HG02642 (cell line): ENCODE results near the gene ANGPTL8.

Experiments
- ATAC-seq: cut with Tn5 transposase; IDR thresholded peaks from one replicate; pipeline ENCODE4 v1.9.1; 2021; ENCODE audit warnings: mild to moderate bottlenecking; ENCODE audit not compliant: unreplicated experiment, poor library complexity

The ANGPTL8 gene, protein sequence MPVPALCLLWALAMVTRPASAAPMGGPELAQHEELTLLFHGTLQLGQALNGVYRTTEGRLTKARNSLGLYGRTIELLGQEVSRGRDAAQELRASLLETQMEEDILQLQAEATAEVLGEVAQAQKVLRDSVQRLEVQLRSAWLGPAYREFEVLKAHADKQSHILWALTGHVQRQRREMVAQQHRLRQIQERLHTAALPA

DNA sequence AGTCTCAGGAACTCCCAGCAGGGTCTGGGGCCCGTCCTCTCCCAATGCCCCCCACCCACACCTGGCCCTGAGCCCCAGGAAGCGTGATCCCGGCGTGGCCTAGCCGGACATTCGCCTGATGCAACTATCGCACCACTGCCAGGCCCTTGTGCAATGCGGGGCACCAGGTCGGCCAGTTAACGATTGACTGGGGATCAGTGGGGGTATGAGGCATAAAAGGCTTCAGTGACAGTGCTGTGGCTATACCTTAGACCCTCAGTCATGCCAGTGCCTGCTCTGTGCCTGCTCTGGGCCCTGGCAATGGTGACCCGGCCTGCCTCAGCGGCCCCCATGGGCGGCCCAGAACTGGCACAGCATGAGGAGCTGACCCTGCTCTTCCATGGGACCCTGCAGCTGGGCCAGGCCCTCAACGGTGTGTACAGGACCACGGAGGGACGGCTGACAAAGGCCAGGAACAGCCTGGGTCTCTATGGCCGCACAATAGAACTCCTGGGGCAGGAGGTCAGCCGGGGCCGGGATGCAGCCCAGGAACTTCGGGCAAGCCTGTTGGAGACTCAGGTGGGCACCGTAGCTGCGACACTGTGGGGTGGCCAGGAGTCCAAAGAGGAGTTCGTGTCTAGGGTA lies at the start of gene ANGPTL8:
Gene ANGPTL8, plus strand, starts transcription at position 243 of the 624 bp plus-strand sequence. Its CDS starts 19 bp downstream, at position 262.
- no peak for ATAC-seq

DNA sequence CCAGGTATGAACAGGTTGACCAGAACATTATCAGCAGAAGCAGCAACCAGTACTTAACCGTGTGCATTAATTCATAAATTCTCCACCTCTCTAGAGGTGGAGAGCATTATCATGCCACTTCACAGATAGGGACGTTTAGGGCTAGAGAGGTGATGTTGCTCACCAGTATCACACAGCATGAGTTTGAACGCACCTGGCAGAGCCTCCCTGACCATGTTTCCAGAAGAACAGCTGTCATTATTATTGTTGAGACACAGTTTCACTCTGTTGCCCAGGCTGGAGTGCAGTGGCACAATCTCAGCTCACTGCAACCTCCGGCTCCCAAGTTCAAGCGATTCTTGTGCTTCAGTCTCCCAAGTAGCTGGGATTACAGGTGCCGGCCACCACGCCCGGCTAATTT lies 48.9 kb upstream of the ANGPTL8 start:
- ATAC-seq: no peak

DNA sequence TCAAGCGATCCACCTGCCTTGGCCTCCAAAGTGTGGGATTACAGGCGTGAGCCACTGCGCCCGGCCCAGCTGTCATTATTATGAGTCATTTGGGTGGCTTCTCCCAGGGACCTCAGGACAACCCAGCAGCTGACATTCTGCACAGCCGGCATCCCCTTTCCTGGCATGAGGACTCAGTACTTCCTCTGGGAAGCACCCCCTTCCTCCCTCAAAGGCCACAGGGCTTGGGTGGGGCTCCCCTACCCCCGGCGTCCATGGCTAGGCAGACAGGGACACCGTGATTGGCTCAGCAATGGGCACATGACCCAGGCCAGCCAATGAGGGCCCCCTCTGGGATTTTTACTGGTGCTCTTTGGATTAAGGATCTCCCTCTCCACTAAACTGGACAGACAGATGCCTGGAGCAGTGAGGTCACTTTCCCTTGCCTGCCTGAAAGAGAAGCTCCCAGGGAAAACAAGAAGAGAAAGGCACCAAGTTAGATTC lies 48.1 kb upstream of the ANGPTL8 start:
- no peak for ATAC-seq

DNA sequence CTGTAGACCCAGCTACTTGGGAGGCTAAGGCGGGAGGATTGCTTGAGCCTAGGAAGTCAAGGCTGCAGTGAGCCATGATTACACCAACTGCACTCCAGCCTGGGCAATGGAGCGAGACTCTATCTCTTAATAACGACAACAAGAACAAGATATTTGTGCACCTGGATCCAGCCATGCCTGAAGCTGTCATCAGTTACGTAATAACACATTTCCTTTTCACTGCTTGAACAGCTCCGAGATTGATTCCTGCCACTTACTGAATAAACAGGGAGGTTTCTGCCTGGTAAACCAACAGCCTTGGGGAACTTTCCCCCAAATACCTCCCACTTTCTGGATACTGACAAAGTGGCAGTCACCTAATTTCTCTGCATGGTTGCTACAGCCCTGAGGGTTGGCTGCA lies 47.5 kb upstream of the ANGPTL8 start:
- ATAC-seq: no peak

DNA sequence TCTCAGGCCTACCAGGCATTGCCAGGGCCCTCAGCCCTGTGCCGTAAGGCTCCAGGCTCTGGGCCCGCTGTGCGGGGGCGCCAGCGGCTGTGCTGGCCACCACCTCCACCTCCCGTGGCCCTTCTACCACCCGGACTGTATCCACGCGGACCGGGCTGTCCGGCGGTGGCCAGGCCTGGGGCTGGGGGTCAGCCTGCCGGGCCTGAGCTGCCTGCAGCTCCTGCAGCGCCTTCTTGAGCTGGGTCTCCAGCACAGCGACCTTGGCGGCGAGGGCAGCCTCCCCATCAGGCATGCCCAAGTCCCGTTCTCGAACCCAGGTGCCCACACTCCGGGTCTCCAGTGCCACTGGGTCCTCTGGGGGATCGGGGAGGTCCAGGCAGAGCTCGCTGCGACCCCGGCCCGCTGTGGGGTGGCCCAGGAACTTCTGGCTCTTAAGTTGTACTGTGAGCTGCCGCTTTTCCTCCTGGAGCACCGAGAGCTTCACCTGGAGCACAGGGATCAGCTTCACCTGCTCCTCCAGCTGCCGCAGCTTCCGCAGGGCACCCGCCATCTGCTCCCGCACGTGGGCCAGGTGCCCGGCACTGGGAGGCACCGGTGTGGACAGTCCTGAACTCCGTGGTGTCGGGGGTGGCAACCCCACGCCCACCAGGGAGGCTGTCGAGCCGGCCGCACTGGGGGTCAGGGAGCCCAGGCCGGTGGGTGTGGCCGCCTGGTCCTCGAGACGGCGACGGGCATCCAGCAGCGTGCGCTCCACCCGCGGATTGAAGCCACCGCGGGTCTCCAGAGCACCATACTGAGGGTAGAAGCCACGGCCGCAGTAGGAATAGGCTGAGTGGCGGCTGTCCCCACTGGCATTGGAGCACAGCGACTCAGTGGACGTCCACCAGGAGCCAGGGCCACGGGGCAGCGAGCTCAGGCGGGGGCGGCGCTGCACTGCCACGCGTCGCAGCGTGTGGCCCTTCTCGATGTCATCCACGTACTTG lies 46.2 kb upstream of the ANGPTL8 start:
- no peak for ATAC-seq

GRCh38 chr19:11194173-11194572 lies 45.2 kb upstream of the ANGPTL8 start:
- no peak for ATAC-seq

DNA sequence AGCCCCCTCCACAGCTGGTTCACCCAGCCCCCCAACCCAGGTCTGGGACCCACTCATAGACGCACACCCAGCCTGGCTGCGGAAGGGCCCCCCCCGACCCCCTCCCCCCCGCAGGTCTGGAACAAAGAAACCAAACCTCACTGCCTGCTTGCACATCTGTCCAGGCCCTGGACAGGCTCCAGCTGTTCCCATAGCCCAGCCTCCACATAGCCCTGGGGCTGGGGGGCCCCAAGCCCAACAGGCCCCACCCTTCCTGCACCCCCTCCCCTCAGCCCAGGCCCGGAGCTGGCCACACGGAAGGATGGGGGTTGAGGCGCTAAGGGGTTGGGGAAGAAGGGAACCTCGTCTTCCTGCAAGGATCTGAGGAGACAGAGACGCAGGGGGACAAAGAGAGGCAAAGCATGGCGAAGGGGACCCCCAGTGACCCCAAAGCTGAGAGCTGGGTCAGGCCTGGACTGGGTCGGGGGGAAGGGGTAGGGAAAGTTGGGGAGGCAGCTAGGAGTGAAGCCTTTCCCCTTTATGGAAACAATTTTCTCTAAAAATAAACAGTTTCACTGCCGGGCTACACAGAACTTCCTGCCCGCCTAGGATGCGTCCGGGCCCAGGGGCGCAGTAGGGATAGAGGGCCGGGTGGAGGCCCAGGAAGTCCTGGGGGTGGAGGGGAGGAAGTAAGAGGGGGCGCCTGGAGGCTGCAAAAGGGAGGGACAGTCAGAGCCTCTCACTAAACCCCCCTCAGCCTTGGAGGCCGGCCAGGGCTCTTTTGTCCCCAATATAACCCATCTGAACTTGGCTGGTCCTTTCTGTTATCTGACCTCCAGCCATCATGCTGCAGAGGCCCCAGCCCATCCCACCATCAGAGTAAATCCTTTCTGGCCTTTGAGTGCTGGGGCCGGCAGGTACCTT lies 44.5 kb upstream of the ANGPTL8 start:
- no peak for ATAC-seq

- no peak for ATAC-seq
Measured at GRCh38 chr19:11195681-11196080, 43.7 kb upstream of the ANGPTL8 start.

DNA sequence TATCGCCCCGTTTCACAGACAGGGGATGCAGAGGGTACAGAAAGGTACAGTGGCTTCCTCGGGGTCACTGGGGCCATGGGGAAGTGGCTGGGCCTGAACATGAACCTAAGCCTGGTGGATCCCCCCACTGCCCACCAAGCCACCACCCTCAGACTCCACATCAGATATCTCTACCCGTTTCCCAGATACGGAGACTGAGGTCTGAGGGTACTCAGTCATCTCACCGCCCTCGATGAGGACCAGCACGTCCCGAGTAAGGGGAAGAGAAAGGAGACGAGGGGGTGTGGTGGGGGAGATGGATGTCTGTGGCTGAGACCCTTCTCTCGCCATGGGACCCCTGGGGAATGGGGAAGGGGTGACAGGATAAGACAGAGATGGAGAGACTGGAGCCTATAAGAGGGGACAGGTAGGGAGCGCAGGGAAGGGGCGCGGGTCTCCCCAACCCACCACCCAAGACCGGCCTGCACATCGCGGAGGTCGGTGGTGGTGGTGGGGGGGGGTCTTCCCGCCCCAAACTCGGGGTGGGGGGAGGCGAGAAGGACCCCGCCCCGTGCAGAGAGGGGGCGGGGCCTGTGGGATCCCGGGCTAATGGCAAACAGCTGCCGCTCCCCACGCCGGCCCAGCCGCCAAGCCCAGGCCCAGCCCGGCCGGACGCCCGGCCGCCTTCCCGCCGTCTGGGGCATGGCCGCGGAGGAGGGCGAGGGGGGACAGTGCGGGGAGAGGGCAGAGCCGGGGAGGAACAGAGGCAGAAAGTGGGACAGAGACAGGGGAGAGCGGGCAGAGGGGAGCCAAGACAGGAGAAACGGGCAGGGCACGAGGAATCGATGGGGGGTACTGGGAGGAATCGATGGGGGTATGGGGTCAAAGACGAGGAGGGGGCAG lies 42.8 kb upstream of the ANGPTL8 start:
- no peak for ATAC-seq

GRCh38 chr19:11197291-11198174 lies 41.9 kb upstream of the ANGPTL8 start, which contains the start of gene KANK2:
Gene KANK2 (minus strand): TSS chr19:11197545. CDS start chr19:11194511, 3,034 bp downstream.
- ATAC-seq: peak; percentile 83

GRCh38 chr19:11198175-11198534 lies 41.3 kb upstream of the ANGPTL8 start:
- ATAC-seq: no peak

DNA sequence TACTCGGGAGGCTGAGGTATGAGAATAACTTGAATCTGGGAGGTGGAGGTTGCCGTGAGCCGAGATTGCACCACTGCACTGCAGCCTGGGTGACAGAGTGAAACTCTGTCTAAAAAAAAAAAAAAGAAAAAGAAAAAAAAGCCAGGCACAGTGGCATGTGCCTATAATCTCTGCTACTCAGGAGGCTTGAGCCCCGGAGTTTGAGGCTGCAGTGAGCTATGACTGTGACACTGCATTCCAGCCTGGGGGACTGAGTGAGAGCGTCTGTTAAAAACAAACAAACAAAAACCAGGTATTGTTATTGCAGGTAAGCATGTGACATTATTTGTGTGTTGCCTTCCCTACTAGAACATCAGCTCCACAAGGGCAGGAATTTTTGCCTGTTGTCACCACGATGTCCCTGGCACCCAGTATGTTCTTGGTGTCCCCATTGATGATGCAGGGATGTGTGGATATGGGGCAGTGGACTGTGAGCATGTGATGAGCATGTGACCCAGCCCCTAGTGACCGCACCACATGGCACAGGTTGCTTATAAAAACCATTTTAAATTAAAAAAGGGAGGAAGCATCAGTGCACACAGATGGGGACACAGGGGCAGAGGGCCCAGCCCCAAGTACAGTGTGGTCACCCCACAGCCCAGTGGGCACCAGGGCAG lies 40.5 kb upstream of the ANGPTL8 start:
- no peak for ATAC-seq

GRCh38 chr19:11199517-11199916 lies 39.9 kb upstream of the ANGPTL8 start:
- no peak for ATAC-seq

- no peak for ATAC-seq
Measured at GRCh38 chr19:11200015-11200574, 39.3 kb upstream of the ANGPTL8 start.

DNA sequence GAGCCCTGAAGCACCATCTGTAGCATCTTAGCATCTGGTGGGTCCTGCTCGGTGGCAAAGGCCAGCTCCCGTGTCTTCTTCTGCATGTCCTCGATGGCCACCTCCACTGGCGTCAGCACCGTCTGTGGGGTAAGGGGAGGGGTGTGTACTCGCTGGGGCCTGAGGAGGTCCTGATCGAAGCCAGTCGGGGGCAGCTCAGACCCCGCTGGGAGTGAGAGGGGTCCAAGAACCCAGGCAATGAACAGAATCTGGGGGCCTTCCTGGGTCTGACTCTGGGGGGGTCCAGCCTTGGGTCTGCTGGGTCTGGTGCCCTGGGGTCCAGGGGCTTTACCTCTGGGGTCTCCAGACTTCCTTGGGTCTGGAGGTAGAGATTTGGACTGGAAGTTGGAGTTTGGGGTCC lies 38.5 kb upstream of the ANGPTL8 start:
- ATAC-seq: no peak

GRCh38 chr19:11201791-11202190 lies 37.6 kb upstream of the ANGPTL8 start:
- ATAC-seq: no peak

DNA sequence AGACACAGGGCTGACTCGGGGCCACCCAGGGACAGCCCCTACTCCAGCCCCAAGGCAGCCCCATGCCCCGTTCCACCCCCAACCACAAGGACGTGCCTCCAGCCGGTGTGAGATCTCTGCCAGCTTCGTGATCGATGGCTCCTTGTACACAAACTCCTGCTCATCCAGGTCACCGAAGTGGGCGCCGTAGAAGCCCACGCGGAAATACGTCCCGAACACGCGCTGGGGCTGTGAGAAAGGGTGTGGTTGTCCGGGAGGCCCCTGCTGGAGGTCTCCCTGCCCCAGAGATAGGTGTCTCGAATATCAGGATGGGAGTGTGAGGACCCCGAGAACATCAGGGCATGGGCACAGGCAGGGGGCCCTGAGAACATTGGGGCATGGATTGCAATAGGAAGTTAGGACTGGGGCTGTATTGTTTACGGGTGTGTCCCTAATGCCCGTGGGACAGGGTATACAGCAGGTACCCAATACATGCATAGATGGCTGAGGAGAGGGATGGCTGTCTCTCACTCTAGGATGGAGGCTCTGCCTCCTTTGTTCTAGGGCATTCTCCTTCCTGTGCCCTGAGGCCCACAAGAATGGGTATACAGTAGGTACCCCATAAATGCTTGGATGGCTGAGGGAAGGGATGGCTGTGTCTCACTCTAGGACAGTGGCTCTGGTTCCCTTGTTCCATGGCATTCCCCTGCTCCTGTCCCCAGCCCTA lies 36.8 kb upstream of the ANGPTL8 start:
- no peak for ATAC-seq
